ENCODE measurements around the gene APOBEC3H.

APOBEC3H gene

GRCh38 chr22:39132281-39132680 is 35.2 kb downstream of the APOBEC3H start:
- TF ChIP-seq, protein P1, sequence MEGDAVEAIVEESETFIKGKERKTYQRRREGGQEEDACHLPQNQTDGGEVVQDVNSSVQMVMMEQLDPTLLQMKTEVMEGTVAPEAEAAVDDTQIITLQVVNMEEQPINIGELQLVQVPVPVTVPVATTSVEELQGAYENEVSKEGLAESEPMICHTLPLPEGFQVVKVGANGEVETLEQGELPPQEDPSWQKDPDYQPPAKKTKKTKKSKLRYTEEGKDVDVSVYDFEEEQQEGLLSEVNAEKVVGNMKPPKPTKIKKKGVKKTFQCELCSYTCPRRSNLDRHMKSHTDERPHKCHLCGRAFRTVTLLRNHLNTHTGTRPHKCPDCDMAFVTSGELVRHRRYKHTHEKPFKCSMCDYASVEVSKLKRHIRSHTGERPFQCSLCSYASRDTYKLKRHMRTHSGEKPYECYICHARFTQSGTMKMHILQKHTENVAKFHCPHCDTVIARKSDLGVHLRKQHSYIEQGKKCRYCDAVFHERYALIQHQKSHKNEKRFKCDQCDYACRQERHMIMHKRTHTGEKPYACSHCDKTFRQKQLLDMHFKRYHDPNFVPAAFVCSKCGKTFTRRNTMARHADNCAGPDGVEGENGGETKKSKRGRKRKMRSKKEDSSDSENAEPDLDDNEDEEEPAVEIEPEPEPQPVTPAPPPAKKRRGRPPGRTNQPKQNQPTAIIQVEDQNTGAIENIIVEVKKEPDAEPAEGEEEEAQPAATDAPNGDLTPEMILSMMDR (IDR thresholded peaks at IDR 0.05; ENCODE audit: low read length) = no peak
- no peak for TF ChIP-seq EZH2 (IDR thresholded peaks at IDR 0.05; ENCODE audit: borderline replicate concordance, low read length)
- H3K9ac ChIP-seq (ENCODE audit: low read length) = no peak overlapping the region

GRCh38 chr22:39132871-39133524 is 36.0 kb downstream of the APOBEC3H start:
- no peaks in the 10 kb centered on the region for H3K4me1 ChIP-seq (ENCODE audit: insufficient read depth, low read length, severe bottlenecking)
- no peaks in the 10 kb centered on the region for H3F3A ChIP-seq (ENCODE audit: insufficient read depth, low read length)
- no peaks in the 10 kb centered on the region for H3K9me2 ChIP-seq (ENCODE audit: low read depth, low read length)
- no peaks in the 10 kb centered on the region for H4K20me1 ChIP-seq (ENCODE audit: insufficient read depth, low read length)
- H3K36me3 ChIP-seq (ENCODE audit: insufficient read depth, low read length) = peaks cover 8% of the 10 kb centered on the region; the same call in 1 of the 2 replicates
- no peak overlapping the region for H3K9ac ChIP-seq (ENCODE audit: low read length)
- no peak for TF ChIP-seq EZH2 (IDR thresholded peaks at IDR 0.05; ENCODE audit: borderline replicate concordance, low read length)
- TF ChIP-seq, protein P1 (IDR thresholded peaks at IDR 0.05; ENCODE audit: low read length) = no peak
- no peak overlapping the region for H2AFZ ChIP-seq (ENCODE audit: low read length)
- no peaks in the 10 kb centered on the region for H3K79me2 ChIP-seq (ENCODE audit: insufficient read depth, low read length)
- H3K27me3 ChIP-seq (ENCODE audit: insufficient read depth, low read length) = peaks cover 4% of the 10 kb centered on the region; the same call in 1 of the 2 replicates
- no peak overlapping the region for H3K27ac ChIP-seq (ENCODE audit: low read depth, low read length, poor library complexity, severe bottlenecking)
- H3K9me3 ChIP-seq (ENCODE audit: low read length) = no peaks in the 10 kb centered on the region
- H3K4me3 ChIP-seq (ENCODE audit: low read depth, low read length, poor library complexity, severe bottlenecking) = no peak overlapping the region
- no peak overlapping the region for H3K4me2 ChIP-seq (ENCODE audit: low read length)

More at GRCh38 chr22:39132281-39132680, 35.2 kb downstream of the APOBEC3H start:
- Histone ChIP-seq H2AFZ (ENCODE audit: low read length) (no peak overlapping the region), H3K36me3 (ENCODE audit: insufficient read depth, low read length) (peaks cover 8% of the 10 kb centered on the region; the same call in 1 of the 2 replicates), H3K27me3 (ENCODE audit: insufficient read depth, low read length) (peaks cover 4% of the 10 kb centered on the region; the same call in 1 of the 2 replicates), H3F3A (ENCODE audit: insufficient read depth, low read length) (no peaks in the 10 kb centered on the region), H3K79me2 (ENCODE audit: insufficient read depth, low read length) (no peaks in the 10 kb centered on the region), H3K4me1 (ENCODE audit: insufficient read depth, low read length, severe bottlenecking) (no peaks in the 10 kb centered on the region), H3K4me2 (ENCODE audit: low read length) (no peak overlapping the region), H4K20me1 (ENCODE audit: insufficient read depth, low read length) (no peaks in the 10 kb centered on the region), H3K9me2 (ENCODE audit: low read depth, low read length) (no peaks in the 10 kb centered on the region), H3K27ac (ENCODE audit: low read depth, low read length, poor library complexity, severe bottlenecking) (no peak overlapping the region), H3K9me3 (ENCODE audit: low read length) (no peaks in the 10 kb centered on the region), H3K4me3 (ENCODE audit: low read depth, low read length, poor library complexity, severe bottlenecking) (no peak overlapping the region)

GRCh38 chr22:39133871-39134270 is 36.8 kb downstream of the APOBEC3H start:
- no peak overlapping the region for H3K4me3 ChIP-seq (ENCODE audit: low read depth, low read length, poor library complexity, severe bottlenecking)
- H3K4me2 ChIP-seq (ENCODE audit: low read length) = no peak overlapping the region
- H3F3A ChIP-seq (ENCODE audit: insufficient read depth, low read length) = no peaks in the 10 kb centered on the region
- TF ChIP-seq, protein P1 (IDR thresholded peaks at IDR 0.05; ENCODE audit: low read length) = no peak
- no peak for TF ChIP-seq EZH2 (IDR thresholded peaks at IDR 0.05; ENCODE audit: borderline replicate concordance, low read length)
- H3K79me2 ChIP-seq (ENCODE audit: insufficient read depth, low read length) = no peaks in the 10 kb centered on the region
- peaks cover under 1% of the 10 kb centered on the region; the same call in 1 of the 2 replicates for H3K27me3 ChIP-seq (ENCODE audit: insufficient read depth, low read length)
- no peak overlapping the region for H3K9ac ChIP-seq (ENCODE audit: low read length)
- H3K9me2 ChIP-seq (ENCODE audit: low read depth, low read length) = no peaks in the 10 kb centered on the region
- no peak overlapping the region for H3K27ac ChIP-seq (ENCODE audit: low read depth, low read length, poor library complexity, severe bottlenecking)
- H3K4me1 ChIP-seq (ENCODE audit: insufficient read depth, low read length, severe bottlenecking) = no peaks in the 10 kb centered on the region
- no peak overlapping the region for H2AFZ ChIP-seq (ENCODE audit: low read length)
- no peaks in the 10 kb centered on the region for H3K9me3 ChIP-seq (ENCODE audit: low read length)
- H3K36me3 ChIP-seq (ENCODE audit: insufficient read depth, low read length) = peaks cover 8% of the 10 kb centered on the region; the same call in 1 of the 2 replicates
- H4K20me1 ChIP-seq (ENCODE audit: insufficient read depth, low read length) = no peaks in the 10 kb centered on the region
